Right atrium auricular region (tissue), 2 donors: ENCODE results near the gene NFATC2. TPM values are rescaled to one million over a fixed set of nuclear protein-coding genes. Genes with fewer than 3 reads are reported as not detected.

Experiments
- DNase-seq: peaks from one replicate; pipeline ENCODE4 v3.0.0-alpha.2; 2019; ENCODE audit warnings: low spot score
- H3K27ac ChIP-seq, 2 donors: fragments of 200-600 bp; sonication (generic); 1 replicate in 1 of 2; 2 replicates in 1 of 2; pipeline ENCODE4 v1.5.1; 2016 to 2019
- H3K27me3 ChIP-seq, 2 donors: fragments of 200-600 bp; sonication (generic); one replicate each; pipeline versions ENCODE4 v1.5.1 to v1.6.0; 2017 to 2019
- H3K36me3 ChIP-seq: fragments of 200-600 bp; sonication (generic); one replicate; pipeline ENCODE4 v1.5.1; 2016
- H3K4me1 ChIP-seq, 2 donors: fragments of 200-600 bp; sonication (generic); one replicate each; pipeline versions ENCODE4 v1.5.1 to v1.6.0; 2017 to 2019
- H3K4me3 ChIP-seq, 2 donors: fragments of 200-600 bp; sonication (generic); 1 replicate in 1 of 2; 2 replicates in 1 of 2; pipeline ENCODE4 v1.5.1; 2017 to 2019; ENCODE audit warnings: mild to moderate bottlenecking in 1 of 2, moderate library complexity in 1 of 2
- H3K9me3 ChIP-seq, 2 donors: fragments of 200-600 bp; sonication (generic); one replicate each; pipeline ENCODE4 v1.5.1; 2019
- CTCF ChIP-seq, 2 donors: fragments of 200-600 bp; sonication (generic); IDR thresholded peaks; one replicate each; pipeline ENCODE4 v1.5.1; 2019; ENCODE audit warnings: antibody characterized with exemption in 2 of 2
- microRNA-seq, 2 donors: library from miRNA; unstranded; fragments of <30 nt; microRNA quantifications; one replicate each; pipeline ENCODE4, GENCODE V29; 2016 to 2017; ENCODE audit warnings: borderline number of aligned reads in 2 of 2, borderline replicate concordance in 1 of 2
- total RNA-seq, 2 donors: library from RNA; depleted of rRNA; stranded (reverse); fragments of >200 nt; gene quantifications; one replicate each; pipeline ENCODE4 v1.1.0, GENCODE V29; 2016

NFATC2 gene
- total RNA-seq, 2 donors from 2014 or later = 8.6 to 12.5 TPM

DNA sequence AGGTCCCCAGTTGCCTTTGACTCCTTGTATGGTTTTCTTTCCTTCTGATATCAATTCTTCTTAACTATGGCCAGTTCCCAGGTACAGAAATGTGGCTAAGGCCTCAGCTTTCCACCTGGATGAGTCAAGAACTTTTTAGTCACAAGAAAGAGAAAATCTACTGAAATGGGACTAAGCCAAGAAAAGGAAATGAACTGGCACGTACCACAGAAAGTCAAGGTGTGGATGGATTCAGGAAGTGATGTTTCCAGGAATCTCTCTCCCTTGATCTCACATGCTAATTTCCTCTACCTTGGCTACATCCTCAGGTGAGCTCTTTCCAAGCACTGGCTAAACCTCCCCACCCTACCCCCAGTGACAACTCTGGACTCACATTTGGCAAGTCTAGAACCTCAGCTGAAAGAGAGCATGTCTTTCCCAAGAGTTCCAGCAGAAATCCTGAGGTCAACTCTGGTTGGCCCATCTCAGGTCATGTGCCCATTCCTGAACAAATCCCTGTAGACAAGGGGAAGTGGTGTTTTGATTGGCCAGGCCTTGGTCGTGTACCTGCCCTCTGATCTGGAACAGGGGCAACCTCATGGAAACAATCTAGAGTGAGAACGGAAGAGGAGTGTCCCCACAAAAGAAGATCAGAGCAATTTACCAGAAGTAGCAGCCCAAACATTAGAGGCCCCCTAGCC, 205.3 kb downstream of the NFATC2 start:
- Histone ChIP-seq H3K27me3 (no peaks in the 10 kb centered on the region), H3K4me3 (no peak overlapping the region), H3K27ac (no peak overlapping the region), H3K4me1 (no peaks in the 10 kb centered on the region), H3K36me3 (no peaks in the 10 kb centered on the region), H3K9me3 (no peaks in the 10 kb centered on the region)
- TF ChIP-seq CTCF (IDR thresholded peaks at IDR 0.05) = no peak
- no peak for DNase-seq

Small RNA genes within 50 kb of the gene (microRNA-seq; reads per million reads assigned to microRNA genes)
- 0 to 1.4 reads per million in 2 donors for gene MIR3194

Other genes starting within 250 kb of the NFATC2 start
- 10 to 100 TPM; 19.5 to 23.4 TPM for gene ATP9A, start 225.7 kb upstream of the NFATC2 start, total RNA-seq